ENCODE data around the gene DNAJB13. TPM values are rescaled to one million over a fixed set of nuclear protein-coding genes. Genes with fewer than 3 reads are reported as not detected.

Gene DNAJB13
- total RNA-seq, 2 donors from 2014 or later = 1.8 TPM; not detected in 1

GRCh38 chr11:73989156-73989555 is 38.3 kb downstream of the DNAJB13 start:
- no peak overlapping the region for H3K27ac ChIP-seq
- H3K27me3 ChIP-seq (replicated peaks; ENCODE audit: insufficient read depth) = no peaks in the 10 kb centered on the region
- H3K4me1 ChIP-seq (ENCODE audit: control insufficient read depth in 1 of 2, low read depth in 2 of 2) = peaks cover 5 to 6% of the 10 kb centered on the region in 2 donors
- DNase-seq (ENCODE audit: low spot score) (no peak), ATAC-seq (ENCODE audit: insufficient number of reproducible peaks, low FRiP score, low read depth) (no peak)
- no peak for TF ChIP-seq CTCF (IDR thresholded peaks at IDR 0.05)
- no peak overlapping the region for H3K4me3 ChIP-seq
- H3K9me3 ChIP-seq = no peaks in the 10 kb centered on the region
- H3K36me3 ChIP-seq = no peaks in the 10 kb centered on the region

- ATAC-seq (ENCODE audit: insufficient number of reproducible peaks, low FRiP score, low read depth) (no peak), DNase-seq (ENCODE audit: low spot score) (no peak)
- no peaks in the 10 kb centered on the region for H3K4me1 ChIP-seq (ENCODE audit: control insufficient read depth in 1 of 2, low read depth in 2 of 2)
- H3K9me3 ChIP-seq = no peaks in the 10 kb centered on the region
- H3K4me3 ChIP-seq = no peak overlapping the region
- no peak overlapping the region for H3K27ac ChIP-seq
- no peaks in the 10 kb centered on the region for H3K36me3 ChIP-seq
- H3K27me3 ChIP-seq (replicated peaks; ENCODE audit: insufficient read depth) = no peaks in the 10 kb centered on the region
- TF ChIP-seq CTCF (IDR thresholded peaks at IDR 0.05) = no peak
Measured at GRCh38 chr11:73990730-73991129, 39.9 kb downstream of the DNAJB13 start.

GRCh38 chr11:73991471-73992006 is 40.7 kb downstream of the DNAJB13 start:
- Histone ChIP-seq H3K4me1 (ENCODE audit: control insufficient read depth in 1 of 2, low read depth in 2 of 2) (no peaks in the 10 kb centered on the region), H3K9me3 (no peaks in the 10 kb centered on the region), H3K27ac (no peak overlapping the region), H3K27me3 (replicated peaks; ENCODE audit: insufficient read depth) (no peaks in the 10 kb centered on the region), H3K4me3 (no peak overlapping the region), H3K36me3 (no peaks in the 10 kb centered on the region)
- ATAC-seq (ENCODE audit: insufficient number of reproducible peaks, low FRiP score, low read depth) (no peak), DNase-seq (ENCODE audit: low spot score) (no peak)
- TF ChIP-seq CTCF (IDR thresholded peaks at IDR 0.05) = no peak

DNA sequence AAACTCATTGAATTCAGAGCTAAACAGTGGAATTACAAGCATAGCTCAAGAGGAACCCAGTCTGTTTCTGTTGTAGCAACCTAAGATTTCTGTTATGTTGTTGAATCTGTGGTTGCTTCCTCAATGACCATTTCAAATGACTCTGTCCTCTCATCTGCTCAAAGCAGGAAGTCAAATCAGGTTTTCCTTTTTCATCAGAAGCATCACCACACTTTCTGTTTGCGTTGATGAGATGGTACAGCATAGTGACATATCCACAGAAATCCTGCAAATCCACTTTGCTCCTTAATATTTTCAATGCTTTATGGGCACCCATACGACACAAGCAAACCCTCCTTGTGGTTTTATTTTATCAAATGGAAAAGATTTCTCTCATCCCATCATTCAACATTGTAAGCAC is 44.4 kb downstream of the DNAJB13 start:
- Histone ChIP-seq H3K27me3 (replicated peaks; ENCODE audit: insufficient read depth) (no peaks in the 10 kb centered on the region), H3K27ac (no peak overlapping the region), H3K4me3 (no peak overlapping the region), H3K4me1 (ENCODE audit: control insufficient read depth in 1 of 2, low read depth in 2 of 2) (no peaks in the 10 kb centered on the region), H3K36me3 (no peaks in the 10 kb centered on the region), H3K9me3 (no peaks in the 10 kb centered on the region)
- DNase-seq (ENCODE audit: low spot score) (no peak), ATAC-seq (ENCODE audit: insufficient number of reproducible peaks, low FRiP score, low read depth) (no peak)
- no peak for TF ChIP-seq CTCF (IDR thresholded peaks at IDR 0.05)

DNA sequence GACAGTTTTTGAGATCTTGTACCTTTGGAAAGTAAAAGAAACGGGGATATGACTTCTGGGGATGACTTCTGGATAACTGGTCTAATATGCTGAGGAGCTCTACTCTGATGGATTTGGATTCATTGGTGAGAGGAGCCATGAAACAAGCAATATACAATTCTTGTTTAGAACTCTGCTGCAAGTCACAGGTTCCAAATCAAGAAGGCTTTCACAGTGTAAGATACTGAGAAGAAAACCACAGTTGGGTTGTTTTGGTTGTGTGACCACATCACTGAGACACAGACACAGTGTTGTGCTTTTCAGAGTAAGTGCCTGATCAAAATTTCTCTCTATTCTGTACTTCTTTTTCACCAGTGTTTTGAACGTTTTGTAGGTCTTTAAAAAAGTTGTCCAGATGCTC is 44.9 kb downstream of the DNAJB13 start:
- H3K9me3 ChIP-seq = no peaks in the 10 kb centered on the region
- no peak for ATAC-seq (ENCODE audit: insufficient number of reproducible peaks, low FRiP score, low read depth)
- no peak overlapping the region for H3K27ac ChIP-seq
- TF ChIP-seq CTCF (IDR thresholded peaks at IDR 0.05) = no peak
- no peaks in the 10 kb centered on the region for H3K4me1 ChIP-seq (ENCODE audit: control insufficient read depth in 1 of 2, low read depth in 2 of 2)
- H3K4me3 ChIP-seq = no peak overlapping the region
- DNase-seq (ENCODE audit: low spot score) = no peak
- H3K36me3 ChIP-seq = no peaks in the 10 kb centered on the region
- H3K27me3 ChIP-seq (replicated peaks; ENCODE audit: insufficient read depth) = no peaks in the 10 kb centered on the region
